GM13977 (cell line): ENCODE data around the gene EXOC2.

Source experiments
- DNase-seq: peaks from one replicate; pipeline ENCODE4 v3.0.0; 2012; ENCODE audit warnings: low spot score
- CTCF ChIP-seq: IDR thresholded peaks from 2 replicates; pipeline ENCODE4 v1.5.1; 2012; ENCODE audit warnings: mild to moderate bottlenecking, control low read depth; ENCODE audit not compliant: insufficient read depth; ENCODE audit errors: extremely low read depth, missing control alignments
- in situ Hi-C: fragments of 300-500 bp; cut with MboI; formaldehyde crosslinking; loops from one replicate; pipeline ENCODE4 v1.12.0; 2022; ENCODE audit warnings: low sequenced_read_pairs, low pct_unique_long_range_greater_than_20kb, mixed read lengths, inconsistent platforms; ENCODE audit not compliant: unreplicated experiment

Gene EXOC2

DNA sequence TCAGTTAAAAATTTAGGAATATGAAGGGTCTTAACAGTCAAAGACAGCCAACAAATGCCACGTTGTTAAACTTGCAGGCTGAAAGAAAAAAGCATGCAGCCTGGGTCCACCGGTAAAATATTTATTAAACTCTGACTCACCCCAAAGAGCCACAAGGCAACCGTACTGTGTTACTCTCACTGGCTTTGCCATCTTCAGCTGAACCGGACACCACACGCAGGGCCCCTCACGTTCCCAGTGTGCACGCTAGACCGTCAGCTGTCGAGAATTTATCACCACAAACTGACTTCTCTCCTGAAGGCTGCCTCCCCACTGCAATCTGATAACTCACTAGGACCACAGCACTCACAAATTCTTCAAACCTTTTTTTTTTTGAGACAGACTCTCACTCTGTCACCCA is 66.7 kb downstream of the EXOC2 start:
- no peak for DNase-seq
- TF ChIP-seq CTCF: no peak
- in situ Hi-C loops: no loop called here

- DNase-seq: no peak
- in situ Hi-C loops: no loop called here
- TF ChIP-seq CTCF: no peak
Observed at GRCh38 chr6:624979-625378, 68.0 kb downstream of the EXOC2 start.

DNA sequence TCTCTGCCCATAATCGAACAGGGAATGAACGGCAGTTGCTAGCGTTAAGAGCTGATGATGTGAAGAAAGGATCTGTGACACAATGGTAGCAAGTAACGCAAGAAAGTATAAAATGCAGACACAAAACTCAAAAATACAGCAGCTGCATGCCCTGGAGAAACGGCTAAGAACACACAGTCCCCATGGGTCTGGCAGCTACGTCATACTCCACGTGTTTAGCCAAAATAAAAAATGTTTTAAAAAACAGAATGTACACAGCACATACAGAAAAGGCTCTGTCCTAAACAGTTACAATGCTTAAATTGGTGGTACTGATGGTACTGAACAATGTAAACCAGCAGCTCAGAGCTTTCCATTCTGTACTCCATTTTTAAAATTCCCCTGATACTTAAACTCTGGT is 70.5 kb downstream of the EXOC2 start:
- in situ Hi-C loops: no loop called here
- DNase-seq: no peak
- TF ChIP-seq CTCF: no peak

- in situ Hi-C loops: no loop called here
- TF ChIP-seq CTCF: no peak
Observed at GRCh38 chr6:621931-622330, 71.0 kb downstream of the EXOC2 start.

GRCh38 chr6:620950-621349 is 72.0 kb downstream of the EXOC2 start:
- in situ Hi-C loops: no loop called here
- no peak for DNase-seq
- no peak for TF ChIP-seq CTCF

More at GRCh38 chr6:621931-622330, 71.0 kb downstream of the EXOC2 start:
- DNase-seq: no peak

DNA sequence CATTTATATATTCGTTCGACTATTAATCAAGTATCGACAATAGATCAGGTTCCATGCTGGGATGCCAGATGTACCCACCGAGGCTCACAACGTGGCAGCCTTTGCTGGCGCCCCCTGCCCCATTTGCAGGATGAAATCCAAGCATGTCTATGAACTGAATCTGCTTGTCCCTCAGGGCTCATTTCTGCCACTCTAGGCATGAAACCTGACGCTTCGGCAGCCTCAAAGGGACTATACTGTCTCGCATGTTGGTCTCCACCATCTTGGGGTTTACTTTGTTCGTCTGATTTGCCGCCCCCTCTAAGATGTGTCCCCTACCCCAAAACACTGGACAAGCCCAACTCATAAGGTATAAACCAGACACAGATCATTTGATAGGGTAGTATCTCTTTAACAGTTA is 72.8 kb downstream of the EXOC2 start:
- in situ Hi-C loops: no loop called here
- DNase-seq: no peak
- TF ChIP-seq CTCF: no peak
